Spleen (tissue), 7 donors: ENCODE measurements around the gene ATP8B2.

Experiments used
- CTCF ChIP-seq, 11 experiments: fragments of 200-600 bp in 7 of 11; fragments of 450-650 bp in 4 of 11; sonication (generic) in 4 of 11; IDR thresholded peaks in 8 of 11; conservative IDR thresholded peaks in 3 of 11; 1 replicate in 7 of 11; 2 replicates in 4 of 11; pipeline versions ENCODE4 v1.4.0 to v1.8.0; 2016 to 2021; ENCODE audit warnings: antibody characterized with exemption in 11 of 11, inconsistent platforms in 4 of 11, mild to moderate bottlenecking in 1 of 11
- POLR2A ChIP-seq, 3 donors: fragments of 450-650 bp; IDR thresholded peaks; one replicate each; pipeline ENCODE4 v1.5.1; 2017; ENCODE audit warnings: antibody characterized with exemption in 3 of 3, mild to moderate bottlenecking in 1 of 3
- POLR2AphosphoS5 ChIP-seq, 3 donors: sonication (generic); formaldehyde crosslinking; IDR thresholded peaks; one replicate each; pipeline ENCODE4 v1.5.1; 2017; ENCODE audit warnings: antibody characterized with exemption in 3 of 3
- donor health status: DM: no; HTN: no; CAD: no; lungs with moderate emphysema.
- donor health status: DM: no; HTN: no; CAD: no.
- donor health status: DM: no; HTN: no; CAD: no.

- TF ChIP-seq POLR2A (IDR thresholded peaks at IDR 0.05) (no peak), CTCF (IDR thresholded peaks at IDR 0.05 in 8 of 11, conservative IDR thresholded peaks at IDR 0.05 in 3 of 11) (no peak), POLR2AphosphoS5 (IDR thresholded peaks at IDR 0.05) (no peak)
Observed at GRCh38 chr1:154400381-154400801, 75.1 kb downstream of the ATP8B2 start.
